Activated T-cell treated with anti-CD3 and anti-CD28 coated beads, Interleukin-2, amount 50 U/mL, for 48 hours (primary cell): ENCODE data around the gene DMBX1.

Experiments
- DNase-seq, 2 experiments: peaks; one replicate each; pipeline ENCODE4 v3.0.0-alpha.2; 2020

The DMBX1 gene

DNA sequence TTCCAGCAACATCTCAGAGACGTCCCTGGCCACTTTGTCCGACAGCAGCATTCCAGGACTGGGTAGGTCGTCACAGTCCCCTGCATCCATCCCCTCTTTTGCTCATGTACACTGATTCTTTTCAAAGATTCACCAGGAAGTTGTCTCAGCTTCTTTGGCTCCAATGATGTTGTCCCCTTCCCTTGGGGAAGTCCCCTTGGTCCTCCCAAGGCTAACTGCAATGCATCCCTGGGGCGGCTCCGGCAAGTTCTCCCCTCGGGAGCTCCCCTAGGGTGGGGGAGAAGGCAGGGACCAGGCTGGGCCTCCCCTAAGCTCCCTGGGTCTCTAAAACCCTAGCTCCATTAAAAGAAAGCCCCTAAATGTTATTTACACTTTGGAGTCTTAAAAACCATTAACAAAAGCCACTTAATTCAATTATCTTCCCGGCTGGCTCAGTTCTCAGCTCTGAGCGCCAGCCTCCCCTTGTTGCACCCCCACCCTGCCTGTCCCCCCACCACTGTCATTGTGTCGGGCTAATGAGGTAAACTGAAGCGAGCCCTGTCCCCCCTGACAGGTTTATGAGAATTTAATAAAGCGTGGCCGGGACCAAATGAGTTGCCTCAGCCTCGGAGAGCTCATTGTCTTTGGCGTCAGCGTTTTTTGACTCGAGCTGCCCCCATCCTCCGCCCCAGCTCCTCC, 36.5 kb downstream of the DMBX1 start:
- no peak for DNase-seq

DNA sequence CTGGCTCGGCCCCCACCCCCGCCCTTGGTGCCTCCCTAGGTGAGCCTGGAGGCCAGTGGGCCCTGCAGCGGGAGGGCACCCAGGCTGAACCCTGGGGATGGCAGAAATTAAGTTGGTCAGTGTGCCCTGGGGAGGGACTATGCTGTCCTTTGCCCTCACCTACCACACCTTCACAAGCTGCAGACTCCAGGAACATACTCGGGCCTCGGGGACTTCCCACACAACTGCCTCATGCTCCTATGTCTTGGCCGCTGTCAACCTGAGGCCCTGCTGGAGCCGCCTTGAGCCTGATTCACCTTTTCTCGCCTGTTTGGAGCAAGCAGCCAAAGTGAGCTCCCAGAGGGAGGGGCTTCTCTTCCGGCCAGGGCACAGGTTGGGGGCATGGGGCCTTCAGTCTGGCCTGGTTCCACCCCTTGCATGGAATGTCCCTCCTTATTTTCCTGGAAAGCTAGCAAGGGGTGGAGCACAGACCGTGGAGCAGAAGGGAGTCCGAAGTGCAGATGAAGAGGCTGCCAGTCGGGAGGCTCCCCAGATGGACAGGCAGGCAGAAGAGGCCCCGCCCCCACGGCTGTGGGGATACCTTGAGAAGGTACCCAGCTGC, 37.2 kb downstream of the DMBX1 start:
- no peak for DNase-seq

DNA sequence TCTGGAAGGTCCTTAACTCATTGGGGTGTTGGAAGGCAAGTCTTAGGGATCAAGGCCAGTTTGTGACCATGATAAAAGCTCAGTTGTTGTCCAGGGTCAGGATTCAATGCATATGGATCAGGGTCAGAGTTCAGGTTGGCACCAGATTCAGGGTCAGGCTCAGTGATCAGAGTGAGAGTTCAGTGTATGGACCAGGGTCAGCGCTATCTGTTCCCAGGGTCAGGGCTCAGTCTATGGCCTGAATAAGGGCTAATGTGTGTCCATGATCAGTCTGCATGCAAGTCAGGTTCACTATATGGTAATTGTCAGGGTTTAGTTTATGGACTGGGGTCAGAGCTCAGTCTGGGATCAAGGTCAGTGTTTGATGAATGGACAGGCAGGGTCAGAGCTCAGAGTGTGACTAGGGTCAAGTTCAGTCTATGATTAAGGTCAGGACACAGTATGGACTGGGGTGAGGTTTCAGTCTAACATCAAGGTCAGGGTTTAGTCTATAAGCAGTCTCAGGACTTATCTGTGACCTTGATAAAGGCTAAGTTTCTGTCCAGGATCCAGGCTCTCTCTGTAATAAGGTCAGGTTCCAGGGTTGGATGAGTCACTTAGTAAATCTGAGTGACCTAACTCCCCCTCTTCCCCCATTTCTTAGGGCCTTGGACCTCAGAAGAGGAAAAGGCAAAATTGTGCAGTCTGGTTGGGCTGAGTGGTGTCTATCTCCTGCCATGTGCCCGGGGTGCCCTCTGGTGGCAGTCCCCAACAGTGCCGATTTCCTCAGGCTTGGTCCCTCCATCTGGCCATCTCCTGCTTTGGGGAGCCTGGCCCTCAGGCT, 38.0 kb downstream of the DMBX1 start:
- DNase-seq: peak; percentile 87 to 89

DNA sequence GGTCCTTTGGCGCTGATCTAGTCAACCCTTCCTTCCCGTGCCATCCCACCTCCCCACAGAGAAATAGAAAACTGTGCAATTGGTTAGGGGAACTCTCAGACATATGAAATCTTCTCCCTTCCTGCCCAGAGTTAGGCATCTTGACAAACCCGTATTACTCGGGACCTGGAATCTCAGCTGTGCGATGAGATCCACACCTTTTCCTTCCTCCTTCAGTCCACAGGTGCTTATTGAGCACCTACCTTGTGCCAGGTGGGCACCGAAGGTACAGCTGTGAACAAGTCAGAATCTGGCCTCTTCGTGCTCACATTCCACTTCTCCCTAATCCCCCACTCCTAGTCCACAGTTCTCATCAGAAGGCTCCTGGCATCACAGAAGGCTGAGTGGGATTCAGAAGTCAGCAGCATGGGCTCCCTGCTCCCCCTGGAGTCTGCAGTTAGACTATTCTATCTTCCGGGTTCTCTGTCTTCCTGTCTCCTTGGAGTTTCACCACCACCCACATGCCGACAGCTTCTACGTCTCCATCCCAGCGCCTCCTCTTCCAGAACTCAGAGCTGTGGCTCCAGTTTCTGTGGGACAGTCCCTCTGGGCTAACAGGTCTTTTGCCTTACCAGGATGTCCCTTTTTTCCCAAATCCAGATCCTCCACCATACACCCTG, 38.8 kb downstream of the DMBX1 start:
- DNase-seq: no peak

DNA sequence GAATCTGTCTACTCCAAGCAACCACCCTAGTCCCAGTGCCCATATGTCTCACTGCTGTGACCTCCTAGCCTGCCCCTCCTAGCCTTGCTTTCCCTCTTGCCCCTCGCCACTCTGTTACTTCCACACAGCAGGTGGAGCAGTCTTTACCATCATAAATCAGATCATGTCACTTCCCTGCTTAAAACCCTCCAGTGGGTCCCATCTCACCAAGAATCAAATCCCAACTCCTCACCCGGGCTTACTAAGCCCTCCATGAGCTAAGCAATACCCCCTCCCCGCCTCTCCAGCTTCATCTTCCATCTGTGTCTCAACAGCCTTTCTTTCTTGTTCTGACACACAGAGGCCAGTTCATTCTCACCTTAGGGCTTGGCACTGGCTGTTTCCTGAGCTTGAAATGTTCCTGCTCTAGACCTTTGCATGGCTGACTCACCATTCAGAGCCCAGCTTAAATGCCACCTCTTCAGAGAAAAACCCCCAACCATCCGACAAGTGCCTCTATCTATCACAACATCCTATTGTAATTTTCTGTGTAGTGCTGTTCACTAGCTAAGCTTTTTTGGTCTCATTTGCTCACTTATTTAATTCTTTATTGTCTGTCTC, 39.5 kb downstream of the DMBX1 start:
- DNase-seq: no peak

DNA sequence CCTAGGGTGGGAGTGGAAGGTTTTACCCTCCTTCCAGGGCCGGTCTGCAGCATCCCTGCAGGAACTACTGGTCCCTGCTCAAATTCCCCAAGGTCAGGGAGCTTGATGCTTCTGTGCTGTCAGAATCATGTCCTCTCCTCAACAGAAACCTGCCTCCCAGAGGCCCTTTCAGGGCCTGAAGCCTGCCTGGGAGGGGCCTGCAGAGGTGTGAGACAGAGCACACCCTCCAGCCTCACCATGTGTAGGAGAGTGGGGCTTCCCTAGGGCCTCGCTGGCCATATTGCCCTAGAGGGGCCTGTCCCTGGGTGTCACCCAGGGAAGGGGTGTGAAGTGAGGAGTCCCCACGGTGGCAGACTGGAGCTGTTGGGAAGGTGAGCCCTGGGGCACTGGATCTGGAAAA, 40.7 kb downstream of the DMBX1 start:
- no peak for DNase-seq

DNA sequence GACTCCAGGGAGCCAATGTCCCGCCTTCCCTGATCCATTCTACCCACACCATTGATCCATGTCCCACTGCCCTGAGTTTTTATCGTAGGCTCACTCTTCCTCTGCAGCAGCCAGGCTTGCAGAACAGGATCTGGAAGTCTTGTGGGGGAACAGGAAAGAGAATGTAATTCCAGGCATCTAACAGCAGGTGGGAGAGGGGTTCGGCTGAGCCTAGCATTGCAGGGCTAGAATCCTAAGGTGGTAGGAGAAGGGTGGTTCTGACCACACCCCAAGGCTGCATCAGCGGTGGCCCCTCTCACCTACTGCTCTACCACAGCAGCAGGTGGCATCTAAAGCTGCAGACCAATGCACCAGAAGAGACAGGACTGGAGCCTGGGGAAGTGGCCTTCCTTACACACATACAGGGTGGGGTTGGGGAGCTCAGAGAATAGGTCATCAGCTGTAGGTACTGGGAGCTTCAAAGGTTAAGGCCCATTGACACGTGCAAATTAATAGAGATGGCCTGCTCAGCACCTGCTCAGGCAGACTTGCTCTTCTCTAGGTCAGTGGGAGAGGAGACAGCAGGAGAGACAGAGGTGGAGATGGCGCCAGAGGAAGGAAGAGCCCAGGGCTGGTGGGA, 41.3 kb downstream of the DMBX1 start:
- no peak for DNase-seq

DNA sequence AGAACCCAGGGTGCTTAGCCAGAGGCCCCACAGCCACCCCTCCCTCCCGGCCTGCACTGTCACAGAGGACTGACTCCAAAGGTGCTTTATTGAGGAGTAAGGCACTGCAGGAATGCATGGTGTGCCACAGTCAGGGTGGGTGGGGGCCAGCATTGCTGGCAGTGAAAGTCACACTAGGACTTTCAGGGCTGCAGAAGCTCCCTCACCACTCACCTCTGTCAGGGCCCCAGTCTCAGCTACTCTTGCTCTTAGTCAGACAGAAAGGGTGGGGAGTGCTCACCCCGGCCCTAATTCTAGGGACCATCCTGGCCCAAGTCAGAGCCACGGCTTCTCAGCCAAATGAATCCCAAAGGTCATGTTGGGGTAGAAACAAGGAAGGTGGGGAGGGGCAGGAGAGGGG, 42.5 kb downstream of the DMBX1 start:
- peak; percentile 32 to 41 for DNase-seq

DNA sequence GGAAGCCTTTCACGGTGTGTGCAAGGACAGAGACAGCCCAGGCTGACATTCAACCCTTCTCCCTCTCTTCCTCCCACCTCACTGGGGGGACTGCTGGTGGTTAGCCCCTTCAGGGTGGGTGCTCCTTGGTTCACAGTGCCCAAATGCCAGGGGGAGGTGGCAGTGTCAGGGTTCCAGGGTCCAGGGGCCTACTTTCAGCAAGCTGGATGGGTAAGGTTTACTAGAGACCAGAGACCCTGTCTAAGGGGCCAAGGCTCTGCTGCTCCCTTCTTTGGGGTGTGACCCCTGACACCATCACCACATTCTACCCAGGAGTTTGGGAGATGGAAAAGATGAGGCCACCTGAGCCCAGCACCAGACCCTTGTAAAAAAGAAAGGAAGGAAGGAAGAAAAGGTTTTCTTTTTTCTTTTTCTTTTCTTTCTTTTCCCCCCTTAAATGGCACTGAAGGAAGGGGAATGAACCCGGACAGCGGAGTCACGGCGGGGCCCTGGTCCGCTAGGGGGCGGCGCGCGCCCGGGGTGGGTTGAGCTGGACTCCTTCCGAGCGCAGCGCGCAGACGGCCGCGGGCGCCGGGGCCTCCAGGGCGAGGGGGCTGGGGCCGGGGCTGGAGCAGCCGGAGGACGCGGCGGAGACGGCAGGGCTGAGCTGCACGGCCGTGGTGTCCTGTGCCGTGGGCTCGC, 43.0 kb downstream of the DMBX1 start:
- peak; percentile 79 to 82 for DNase-seq

DNA sequence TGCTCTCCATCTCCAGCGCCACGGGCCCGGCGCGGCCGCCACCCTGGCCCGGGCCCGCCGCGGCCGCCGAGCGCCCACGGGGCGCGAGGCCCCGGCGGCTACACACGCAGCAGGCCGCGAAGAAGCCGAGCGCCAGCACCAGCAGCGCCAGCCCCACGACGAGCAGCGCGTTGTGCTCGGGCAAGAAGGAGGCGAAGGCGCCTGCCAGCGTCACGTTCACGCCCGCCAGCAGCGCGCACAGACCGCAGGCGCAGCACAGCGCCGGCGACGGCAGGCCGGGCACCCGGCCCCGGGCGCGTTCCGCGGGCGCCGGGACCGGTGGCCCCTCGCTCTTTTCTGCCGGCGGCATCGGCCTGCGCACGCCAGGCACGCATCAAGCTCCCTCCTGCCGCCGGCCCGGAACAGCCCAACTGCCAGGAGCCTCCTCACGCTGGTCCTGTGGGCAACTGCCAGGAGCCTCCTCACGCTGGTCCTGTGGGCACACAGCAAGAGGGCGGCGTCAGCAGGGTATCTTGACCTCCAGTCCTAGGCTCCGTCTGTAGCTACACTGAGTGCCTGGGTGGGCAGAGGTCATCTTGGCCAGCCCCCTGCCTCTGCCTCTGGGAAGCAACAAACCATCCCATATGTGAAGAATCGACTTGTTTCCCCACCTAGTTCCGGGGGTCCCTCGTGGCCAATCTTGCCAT, 43.7 kb downstream of the DMBX1 start:
- DNase-seq: peak; percentile 54 to 70

DNA sequence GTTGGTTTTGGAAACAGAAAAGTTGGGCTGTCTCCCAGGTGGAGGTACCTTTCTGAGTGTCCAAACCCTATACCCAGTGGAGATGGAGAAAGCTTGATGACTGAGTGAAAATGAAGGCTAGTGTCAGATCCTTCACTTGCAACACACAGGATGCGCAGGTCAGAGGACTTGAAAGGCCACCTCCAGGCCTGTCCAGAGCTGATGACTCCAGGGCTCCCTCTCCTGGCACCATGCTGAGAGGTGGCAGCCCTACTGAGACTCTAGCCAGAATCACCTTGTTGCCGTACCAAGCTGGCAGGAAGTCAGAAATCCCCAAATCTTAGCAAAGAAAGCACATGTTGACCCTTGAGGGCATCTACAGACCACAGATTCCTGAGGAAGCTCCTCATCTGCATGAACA, 45.4 kb downstream of the DMBX1 start:
- peak; percentile 40 to 54 for DNase-seq

DNA sequence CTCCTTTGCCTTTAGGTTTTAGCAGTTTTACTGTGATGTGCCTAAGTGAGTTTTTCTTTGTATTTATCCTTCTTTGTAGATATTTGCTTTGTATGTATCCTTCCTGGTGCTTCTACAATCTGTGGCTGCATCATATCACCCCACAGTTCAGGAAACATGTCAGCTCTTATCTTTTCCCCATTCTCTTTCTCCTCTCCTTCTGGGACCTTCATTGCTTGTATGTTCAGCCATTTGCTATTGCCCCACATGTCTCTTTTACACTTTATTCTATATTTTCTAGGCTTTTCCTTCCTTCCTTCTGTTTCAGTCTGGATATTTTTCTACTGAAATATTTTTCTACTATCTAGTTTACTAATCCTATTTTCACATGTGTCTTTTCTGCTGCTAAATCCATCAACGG, 46.9 kb downstream of the DMBX1 start:
- DNase-seq: no peak

DNA sequence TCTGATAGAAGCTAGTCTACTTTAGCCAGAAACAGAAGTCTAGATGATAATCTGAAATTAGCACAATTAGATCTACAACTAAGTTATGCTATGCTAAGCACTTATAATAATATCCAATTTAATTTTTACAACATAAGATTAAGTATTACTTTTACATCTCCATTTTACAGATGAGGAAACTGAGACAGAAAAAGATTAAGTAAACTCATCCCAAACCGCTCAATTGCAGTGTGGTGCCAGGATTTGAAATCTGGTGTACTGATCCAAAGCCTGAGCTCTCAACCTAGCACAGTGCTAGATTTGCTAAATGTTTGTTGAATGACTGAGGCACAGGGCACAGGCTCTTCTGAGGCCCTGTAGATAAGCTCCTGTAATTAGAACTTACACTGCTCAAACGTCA, 48.0 kb downstream of the DMBX1 start:
- DNase-seq: no peak

DNA sequence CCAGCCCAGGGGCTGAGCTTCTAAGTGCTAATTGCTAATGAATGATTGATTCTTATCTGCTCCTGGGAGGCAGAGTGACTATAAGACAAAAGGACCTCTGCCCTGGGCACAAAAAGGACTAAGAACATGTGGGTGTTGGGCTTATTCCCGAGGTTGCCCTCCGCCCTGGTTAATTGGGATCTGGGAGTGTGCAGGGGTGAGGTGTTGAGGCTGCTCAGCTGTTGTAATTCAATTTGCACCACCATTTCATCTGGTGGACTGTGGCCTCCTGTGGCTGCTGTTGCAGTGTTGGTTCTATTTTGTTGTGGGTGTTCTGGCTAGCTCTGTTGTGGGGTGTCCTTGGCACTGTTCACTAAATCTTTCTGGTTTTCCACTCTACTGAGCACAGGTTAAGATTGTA, 48.5 kb downstream of the DMBX1 start:
- DNase-seq: no peak
